ENCODE results near the gene NFS1.

GRCh38 chr20:35698298-35699126 lies 640 bp downstream of the NFS1 start:
- TF ChIP-seq CTCF (conservative IDR thresholded peaks at IDR 0.05; ENCODE audit: low read length) (no peak; the same call in 1 of the 2 replicates), EZH2phosphoT487 (IDR thresholded peaks at IDR 0.05; ENCODE audit: borderline replicate concordance, low read depth, low read length) (no peak)

Measured in OCI-LY7 (cell line).